Activated effector memory CD4-positive, alpha-beta T cell treated with Interleukin-2 at 50 U/mL for 16 hours (primary cell): ENCODE results near the gene LFNG.
A peak's percentile ranks its signal among the peaks of the same experiment; 100 is the strongest.

Source experiments
- DNase-seq: peaks from one replicate; pipeline ENCODE4 v3.0.0-alpha.2; 2020

The LFNG gene

GRCh38 chr7:2518737-2519118 is 846 bp upstream of the LFNG start:
- no peak for DNase-seq

GRCh38 chr7:2520131-2520760 is 672 bp downstream of the LFNG start:
- DNase-seq: no peak

GRCh38 chr7:2520761-2521290 is 1.3 kb downstream of the LFNG start:
- no peak for DNase-seq

GRCh38 chr7:2521341-2521745 is 1.8 kb downstream of the LFNG start:
- DNase-seq: no peak

- peak; percentile 66 for DNase-seq
Measured at GRCh38 chr7:2521952-2522591, 2.5 kb downstream of the LFNG start.

- no peak for DNase-seq
Measured at GRCh38 chr7:2522780-2523433, 3.3 kb downstream of the LFNG start.

GRCh38 chr7:2523461-2523936 is 3.9 kb downstream of the LFNG start:
- no peak for DNase-seq

- no peak for DNase-seq
Measured at GRCh38 chr7:2523941-2524807, 4.6 kb downstream of the LFNG start.

GRCh38 chr7:2524808-2525657 is 5.5 kb downstream of the LFNG start:
- no peak for DNase-seq

GRCh38 chr7:2525658-2526630 is 6.4 kb downstream of the LFNG start:
- no peak for DNase-seq

- no peak for DNase-seq
Measured at GRCh38 chr7:2526659-2527504, 7.3 kb downstream of the LFNG start.

- peak; percentile 44 for DNase-seq
Measured at GRCh38 chr7:2527505-2528467, 8.2 kb downstream of the LFNG start.

- DNase-seq: no peak
Measured at GRCh38 chr7:2528481-2529095, 9.0 kb downstream of the LFNG start.

GRCh38 chr7:2529161-2530070 is 9.8 kb downstream of the LFNG start:
- peak; percentile 53 for DNase-seq

GRCh38 chr7:2530071-2530987 is 10.8 kb downstream of the LFNG start:
- peak; percentile 79 for DNase-seq
